Bronchial epithelial cell (primary cell): Measurements from ENCODE around the gene SSBP4. TPM values are rescaled to one million over a fixed set of nuclear protein-coding genes. Genes with fewer than 3 reads are reported as not detected.
A peak's percentile ranks its signal among the peaks of the same experiment; 100 is the strongest.

Experiments
- DNase-seq: peaks from one replicate; pipeline ENCODE4 v3.0.0-alpha.2; 2010; ENCODE audit warnings: low read depth
- FAIRE-seq: peaks from 2 replicates; lab custom pipeline; 2011; peaks lifted over from hg19 to GRCh38; lab: Jason Lieb, UNC
- H3K27me3 ChIP-seq: 2 replicates; pipeline ENCODE4 v1.5.1; 2011; ENCODE audit warnings: low read length; ENCODE audit not compliant: control insufficient read depth, insufficient read depth
- H3K36me3 ChIP-seq: 2 replicates; pipeline ENCODE4 v1.5.1; 2011; ENCODE audit warnings: low read length; ENCODE audit not compliant: control insufficient read depth, insufficient read depth
- H3K4me3 ChIP-seq: 2 replicates; pipeline ENCODE4 v1.5.1; 2011; ENCODE audit warnings: mild to moderate bottlenecking, low read depth, low read length, control low read depth
- total RNA-seq: library from RNA; depleted of rRNA; stranded (reverse); fragments of >200 nt; gene quantifications from 2 replicates; pipeline ENCODE4 v1.2.1, GENCODE V29; 2014
- TF ChIP-seq, protein P1 (sequence below): IDR thresholded peaks from 2 replicates; pipeline ENCODE4 v1.5.1; 2011; ENCODE audit warnings: mild to moderate bottlenecking, moderate library complexity, low read length, control low read depth, inconsistent platforms; ENCODE audit not compliant: insufficient read depth, severe bottlenecking

SSBP4 gene
- 13.2 and 17.1 TPM in 2 replicates for total RNA-seq

GRCh38 chr19:18419195-18419698 lies at the start of gene SSBP4:
TSS of gene SSBP4 (plus strand) at chr19:18419398. CDS start at chr19:18419649, 251 bp downstream.
- TF ChIP-seq, protein P1, sequence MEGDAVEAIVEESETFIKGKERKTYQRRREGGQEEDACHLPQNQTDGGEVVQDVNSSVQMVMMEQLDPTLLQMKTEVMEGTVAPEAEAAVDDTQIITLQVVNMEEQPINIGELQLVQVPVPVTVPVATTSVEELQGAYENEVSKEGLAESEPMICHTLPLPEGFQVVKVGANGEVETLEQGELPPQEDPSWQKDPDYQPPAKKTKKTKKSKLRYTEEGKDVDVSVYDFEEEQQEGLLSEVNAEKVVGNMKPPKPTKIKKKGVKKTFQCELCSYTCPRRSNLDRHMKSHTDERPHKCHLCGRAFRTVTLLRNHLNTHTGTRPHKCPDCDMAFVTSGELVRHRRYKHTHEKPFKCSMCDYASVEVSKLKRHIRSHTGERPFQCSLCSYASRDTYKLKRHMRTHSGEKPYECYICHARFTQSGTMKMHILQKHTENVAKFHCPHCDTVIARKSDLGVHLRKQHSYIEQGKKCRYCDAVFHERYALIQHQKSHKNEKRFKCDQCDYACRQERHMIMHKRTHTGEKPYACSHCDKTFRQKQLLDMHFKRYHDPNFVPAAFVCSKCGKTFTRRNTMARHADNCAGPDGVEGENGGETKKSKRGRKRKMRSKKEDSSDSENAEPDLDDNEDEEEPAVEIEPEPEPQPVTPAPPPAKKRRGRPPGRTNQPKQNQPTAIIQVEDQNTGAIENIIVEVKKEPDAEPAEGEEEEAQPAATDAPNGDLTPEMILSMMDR: no peak
- DNase-seq (no peak), FAIRE-seq (no peak)
- H3K4me3 ChIP-seq: peak within 1 kb of the TSS; percentile 59
- no peaks in the 10 kb centered on the region for H3K27me3 ChIP-seq
- no peaks in the 10 kb centered on the region for H3K36me3 ChIP-seq

DNA sequence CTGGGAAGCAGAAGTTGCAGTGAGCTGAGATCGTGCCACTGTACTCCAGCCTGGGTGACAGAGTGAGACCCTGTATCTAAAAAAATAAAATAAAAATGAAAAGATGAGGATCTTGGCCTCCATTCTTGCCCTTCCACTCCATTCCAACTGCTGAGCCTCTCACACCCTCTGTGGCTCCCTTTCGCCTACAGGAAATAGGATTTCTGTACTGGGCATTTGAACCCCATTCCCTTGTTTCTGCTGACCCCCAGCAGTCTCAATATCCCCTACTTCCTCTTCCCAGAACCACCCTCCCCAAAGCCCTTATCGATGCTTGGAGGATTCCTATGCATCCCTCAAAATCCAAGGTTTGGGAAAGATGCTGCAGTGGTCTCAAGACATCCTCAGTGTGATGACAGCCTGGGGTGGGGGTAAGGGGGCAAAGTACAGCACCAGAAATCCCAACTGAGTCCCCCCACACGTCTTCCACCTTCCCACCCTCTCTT lies 45.7 kb upstream of the SSBP4 start:
- Histone ChIP-seq H3K36me3 (no peaks in the 10 kb centered on the region), H3K27me3 (no peaks in the 10 kb centered on the region), H3K4me3 (no peak overlapping the region)
- TF ChIP-seq, protein P1: no peak
- no peak for DNase-seq
- FAIRE-seq: no peak

GRCh38 chr19:18373892-18374629 lies 45.1 kb upstream of the SSBP4 start:
- no peak overlapping the region for H3K4me3 ChIP-seq
- H3K36me3 ChIP-seq: no peaks in the 10 kb centered on the region
- TF ChIP-seq, protein P1: no peak
- DNase-seq (peak; percentile 74), FAIRE-seq (no peak)
- no peaks in the 10 kb centered on the region for H3K27me3 ChIP-seq

- TF ChIP-seq, protein P1: no peak
- no peak for FAIRE-seq
- no peak overlapping the region for H3K4me3 ChIP-seq
Observed at GRCh38 chr19:18377026-18377425, 42.2 kb upstream of the SSBP4 start.

GRCh38 chr19:18379803-18380747 lies 39.1 kb upstream of the SSBP4 start:
- Histone ChIP-seq H3K36me3 (no peaks in the 10 kb centered on the region), H3K4me3 (no peak overlapping the region), H3K27me3 (no peaks in the 10 kb centered on the region)
- TF ChIP-seq, protein P1: no peak
- DNase-seq (peak; percentile 68), FAIRE-seq (no peak)

More at GRCh38 chr19:18377026-18377425, 42.2 kb upstream of the SSBP4 start:
- Histone ChIP-seq H3K36me3 (no peaks in the 10 kb centered on the region), H3K27me3 (no peaks in the 10 kb centered on the region)
- DNase-seq: no peak
